Fibroblast of lung (primary cell): ENCODE data around the gene IL20RA. TPM values are rescaled to one million over a fixed set of nuclear protein-coding genes. Genes with fewer than 3 reads are reported as not detected.

Source experiments
- DNase-seq, 2 donors: peaks; one replicate each; pipeline versions ENCODE4 v3.0.0 to v3.0.0-alpha.2; 2010; ENCODE audit warnings: low read depth in 2 of 2
- H2AFZ ChIP-seq: 2 replicates; pipeline ENCODE4 v1.5.1; 2012; ENCODE audit warnings: low read length, control low read depth, inconsistent platforms
- H3K27ac ChIP-seq: 2 replicates; pipeline ENCODE4 v1.5.1; 2011; ENCODE audit warnings: low read length, control low read depth; ENCODE audit not compliant: insufficient read depth
- H3K27me3 ChIP-seq: 2 replicates; pipeline ENCODE4 v1.5.1; 2011; ENCODE audit warnings: mild to moderate bottlenecking, low read length; ENCODE audit not compliant: control insufficient read depth, insufficient read depth
- H3K36me3 ChIP-seq: 2 replicates; pipeline ENCODE4 v1.5.1; 2011; ENCODE audit warnings: low read length; ENCODE audit not compliant: control insufficient read depth, insufficient read depth
- H3K4me1 ChIP-seq: 2 replicates; pipeline ENCODE4 v1.5.1; 2011; ENCODE audit warnings: low read length; ENCODE audit not compliant: control insufficient read depth, insufficient read depth; ENCODE audit errors: extremely low read depth
- H3K4me2 ChIP-seq: 2 replicates; pipeline ENCODE4 v1.5.1; 2011; ENCODE audit warnings: low read length, control low read depth; ENCODE audit not compliant: insufficient read depth; ENCODE audit errors: extremely low read depth
- H3K4me3 ChIP-seq, 4 experiments: fragments of 200-600 bp in 1 of 4; sonication (generic) in 1 of 4; replicated peaks in 1 of 4; 2 replicates each; pipeline ENCODE4 v1.5.1; 2011 to 2016; ENCODE audit warnings: low read length in 4 of 4, low read depth in 3 of 4, mild to moderate bottlenecking in 3 of 4, control low read depth in 2 of 4, inconsistent platforms in 1 of 4, mixed read lengths in 1 of 4; ENCODE audit not compliant: insufficient read depth in 1 of 4; ENCODE audit errors: control extremely low read depth in 1 of 4
- H3K79me2 ChIP-seq: 2 replicates; pipeline ENCODE4 v1.5.1; 2012; ENCODE audit warnings: mild to moderate bottlenecking, low read length, inconsistent platforms; ENCODE audit not compliant: control insufficient read depth, insufficient read depth
- H3K9ac ChIP-seq: 2 replicates; pipeline ENCODE4 v1.5.1; 2011; ENCODE audit warnings: mild to moderate bottlenecking, low read length, control low read depth; ENCODE audit not compliant: insufficient read depth
- H3K9me3 ChIP-seq: 2 replicates; pipeline ENCODE4 v1.5.1; 2012; ENCODE audit warnings: low read depth, low read length; ENCODE audit not compliant: control insufficient read depth, insufficient read depth
- H4K20me1 ChIP-seq: 2 replicates; pipeline ENCODE4 v1.5.1; 2011; ENCODE audit warnings: low read length; ENCODE audit not compliant: control insufficient read depth, insufficient read depth; ENCODE audit errors: extremely low read depth
- EZH2 ChIP-seq: IDR thresholded peaks from 2 replicates; pipeline ENCODE4 v1.5.1; 2012; ENCODE audit warnings: low read length, control low read depth, mild to moderate bottlenecking; ENCODE audit errors: missing control alignments
- polyA plus RNA-seq, 2 donors: library from polyadenylated mRNA; depleted of rRNA in 1 of 2; stranded (reverse) in 1 of 2; unstranded in 1 of 2; fragments of >200 nt; gene quantifications; 2 replicates each; pipeline ENCODE4 v1.2.1, GENCODE V29; 2011 to 2012; ENCODE audit warnings: missing spikeins in 1 of 2
- total RNA-seq: library from RNA; depleted of rRNA; stranded (reverse); fragments of >200 nt; gene quantifications from 2 replicates; pipeline ENCODE4 v1.2.1, GENCODE V29; 2014
- TF ChIP-seq, protein P1 (sequence below), 2 donors: IDR thresholded peaks in 1 of 2; conservative IDR thresholded peaks in 1 of 2; 1 replicate in 1 of 2; 2 replicates in 1 of 2; pipeline ENCODE4 v1.5.1; 2011 to 2012; ENCODE audit warnings: low read length in 2 of 2, control low read depth in 1 of 2, inconsistent platforms in 1 of 2, low read depth in 1 of 2, mild to moderate bottlenecking in 1 of 2

Gene IL20RA
- total and polyA plus RNA-seq, 2 donors (not counting 1 experiment from before 2014, with no cell fraction given), result 0.10 to 0.33 TPM

GRCh38 chr6:137070303-137070702 is 25.5 kb upstream of the IL20RA start:
- Histone ChIP-seq H3K36me3 (no peaks in the 10 kb centered on the region), H3K27ac (no peak overlapping the region), H3K79me2 (no peaks in the 10 kb centered on the region), H3K4me2 (no peak overlapping the region), H2AFZ (no peak overlapping the region), H3K9me3 (no peaks in the 10 kb centered on the region), H4K20me1 (no peaks in the 10 kb centered on the region), H3K4me3 (no peak overlapping the region), H3K9ac (no peak overlapping the region), H3K27me3 (peaks cover 3% of the 10 kb centered on the region), H3K4me1 (no peaks in the 10 kb centered on the region)
- no peak for TF ChIP-seq EZH2
- TF ChIP-seq, protein P1, sequence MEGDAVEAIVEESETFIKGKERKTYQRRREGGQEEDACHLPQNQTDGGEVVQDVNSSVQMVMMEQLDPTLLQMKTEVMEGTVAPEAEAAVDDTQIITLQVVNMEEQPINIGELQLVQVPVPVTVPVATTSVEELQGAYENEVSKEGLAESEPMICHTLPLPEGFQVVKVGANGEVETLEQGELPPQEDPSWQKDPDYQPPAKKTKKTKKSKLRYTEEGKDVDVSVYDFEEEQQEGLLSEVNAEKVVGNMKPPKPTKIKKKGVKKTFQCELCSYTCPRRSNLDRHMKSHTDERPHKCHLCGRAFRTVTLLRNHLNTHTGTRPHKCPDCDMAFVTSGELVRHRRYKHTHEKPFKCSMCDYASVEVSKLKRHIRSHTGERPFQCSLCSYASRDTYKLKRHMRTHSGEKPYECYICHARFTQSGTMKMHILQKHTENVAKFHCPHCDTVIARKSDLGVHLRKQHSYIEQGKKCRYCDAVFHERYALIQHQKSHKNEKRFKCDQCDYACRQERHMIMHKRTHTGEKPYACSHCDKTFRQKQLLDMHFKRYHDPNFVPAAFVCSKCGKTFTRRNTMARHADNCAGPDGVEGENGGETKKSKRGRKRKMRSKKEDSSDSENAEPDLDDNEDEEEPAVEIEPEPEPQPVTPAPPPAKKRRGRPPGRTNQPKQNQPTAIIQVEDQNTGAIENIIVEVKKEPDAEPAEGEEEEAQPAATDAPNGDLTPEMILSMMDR (conservative IDR thresholded peaks at IDR 0.05 in 1 of 2, IDR thresholded peaks at IDR 0.05 in 1 of 2; ENCODE audit: low read depth in 1 of 2, low read length in 2 of 2), result no peak
- DNase-seq, result no peak

DNA sequence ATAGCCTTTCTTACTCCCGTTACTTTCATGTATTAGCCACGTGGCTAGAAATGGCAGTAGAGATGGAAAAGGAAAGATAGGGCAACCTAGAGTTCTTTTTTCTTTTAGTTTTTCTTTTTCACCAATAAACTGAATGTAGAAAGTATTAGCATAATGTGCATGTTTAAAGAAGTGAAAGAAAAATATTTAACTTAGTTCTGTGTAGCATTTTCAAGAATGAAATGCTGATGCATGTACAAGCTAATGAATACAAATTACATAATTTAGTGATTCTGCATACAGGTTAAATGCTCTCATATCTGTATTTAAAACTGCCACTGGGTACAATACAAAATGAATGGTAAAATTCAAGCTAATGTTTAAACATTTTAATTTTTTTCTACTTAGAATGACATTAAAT is 22.6 kb upstream of the IL20RA start:
- Histone ChIP-seq H3K4me3 (no peak overlapping the region), H4K20me1 (no peaks in the 10 kb centered on the region), H3K36me3 (no peaks in the 10 kb centered on the region), H3K9ac (no peak overlapping the region), H3K27ac (no peak overlapping the region), H3K79me2 (no peaks in the 10 kb centered on the region), H3K4me2 (no peak overlapping the region), H2AFZ (no peak overlapping the region), H3K27me3 (peaks cover 3% of the 10 kb centered on the region), H3K9me3 (no peaks in the 10 kb centered on the region), H3K4me1 (no peaks in the 10 kb centered on the region)
- TF ChIP-seq EZH2, result no peak
- TF ChIP-seq, protein P1 (conservative IDR thresholded peaks at IDR 0.05 in 1 of 2, IDR thresholded peaks at IDR 0.05 in 1 of 2; ENCODE audit: low read depth in 1 of 2, low read length in 2 of 2), result no peak
- DNase-seq, result no peak

DNA sequence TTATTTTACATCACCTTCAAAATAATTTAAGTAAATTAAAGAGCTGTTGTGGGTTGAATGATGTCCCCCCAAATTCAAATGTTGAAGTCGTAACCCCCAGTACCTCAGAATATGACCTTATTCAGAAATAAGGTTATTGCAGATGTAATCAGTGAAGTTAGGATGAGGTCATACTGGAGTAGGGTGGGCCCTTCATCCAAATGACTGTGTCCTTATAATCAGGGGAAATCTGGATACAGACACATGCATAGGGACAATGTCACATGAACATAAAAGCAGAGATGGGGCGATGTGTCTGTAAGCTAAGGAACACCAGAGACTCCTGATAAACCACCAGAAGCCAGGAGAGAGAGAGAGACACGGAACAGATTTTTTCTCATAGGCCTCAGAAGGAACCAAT is 13.3 kb upstream of the IL20RA start:
- H3K79me2 ChIP-seq, result no peaks in the 10 kb centered on the region
- TF ChIP-seq, protein P1 (conservative IDR thresholded peaks at IDR 0.05 in 1 of 2, IDR thresholded peaks at IDR 0.05 in 1 of 2; ENCODE audit: low read depth in 1 of 2, low read length in 2 of 2), result no peak
- no peak for TF ChIP-seq EZH2

More for the DNA sequence above, 13.3 kb upstream of the IL20RA start:
- Histone ChIP-seq H2AFZ (no peak overlapping the region), H3K9me3 (no peaks in the 10 kb centered on the region), H3K4me3 (no peak overlapping the region), H3K4me2 (no peak overlapping the region), H3K36me3 (no peaks in the 10 kb centered on the region), H3K4me1 (no peaks in the 10 kb centered on the region), H4K20me1 (no peaks in the 10 kb centered on the region), H3K9ac (no peak overlapping the region), H3K27ac (no peak overlapping the region), H3K27me3 (no peaks in the 10 kb centered on the region)
- no peak for DNase-seq
